Right lobe of liver (tissue), 4 donors: ENCODE measurements around the gene ANKRD13B.

Experiments used
- CTCF ChIP-seq, 4 donors: fragments of 200-600 bp in 3 of 4; fragments of 450-650 bp in 1 of 4; IDR thresholded peaks; one replicate each; pipeline versions ENCODE4 v1.5.1 to v1.8.0; 2016 to 2022; ENCODE audit warnings: antibody characterized with exemption in 4 of 4, mild to moderate bottlenecking in 2 of 4
- POLR2A ChIP-seq: fragments of 450-650 bp; IDR thresholded peaks from one replicate; pipeline ENCODE4 v1.6.1; 2017; ENCODE audit warnings: antibody characterized with exemption, mild to moderate bottlenecking
- donor health status: DM: no; HTN: no; CAD: no.
- donor health status: DM: no; HTN: no; CAD: no.
- donor health status: DM: no; HTN: yes; CAD: no.

GRCh38 chr17:29590411-29591145 lies 2.4 kb upstream of the ANKRD13B start:
- TF ChIP-seq CTCF (IDR thresholded peaks at IDR 0.05) = no peak
- no peak for TF ChIP-seq POLR2A
